SW480 (cell line): ENCODE measurements around the gene UACA.
"Not testable (repeated sequence)": the region's sequence is repeated elsewhere in the genome, so short reads cannot be mapped to it uniquely, and the experiment has no call there.

Source experiments
- DNase-seq: peaks from one replicate; pipeline ENCODE4 v3.0.0-alpha.2; 2016; ENCODE audit warnings: low spot score

Gene UACA

GRCh38 chr15:70763120-70763949 lies at the start of gene UACA:
Gene UACA, minus strand, starts transcription at chr15:70763558. Its CDS starts 151 bp downstream, at chr15:70763407.
- peak; percentile 96 for DNase-seq

- peak; percentile 86 for DNase-seq
Observed at GRCh38 chr15:70812827-70813364, 49.5 kb upstream of the UACA start.

- DNase-seq: no peak
Observed at GRCh38 chr15:70810916-70811578, 47.7 kb upstream of the UACA start.

- DNase-seq: no peak
Observed at GRCh38 chr15:70806992-70807712, 43.8 kb upstream of the UACA start.

GRCh38 chr15:70804388-70804787 lies 41.0 kb upstream of the UACA start:
- DNase-seq: not testable (repeated sequence)

GRCh38 chr15:70802629-70803028 lies 39.3 kb upstream of the UACA start:
- DNase-seq: no peak

- DNase-seq: no peak
Observed at GRCh38 chr15:70801109-70801508, 37.8 kb upstream of the UACA start.

GRCh38 chr15:70799667-70800450 lies 36.5 kb upstream of the UACA start:
- DNase-seq: no peak

GRCh38 chr15:70797464-70797863 lies 34.1 kb upstream of the UACA start:
- no peak for DNase-seq

- no peak for DNase-seq
Observed at GRCh38 chr15:70796516-70797310, 33.4 kb upstream of the UACA start.

GRCh38 chr15:70795311-70795665 lies 31.9 kb upstream of the UACA start:
- peak; percentile 89 for DNase-seq

GRCh38 chr15:70794596-70795310 lies 31.4 kb upstream of the UACA start:
- peak; percentile 36 for DNase-seq

- DNase-seq: no peak
Observed at GRCh38 chr15:70793694-70794093, 30.3 kb upstream of the UACA start.

GRCh38 chr15:70792171-70792573 lies 28.8 kb upstream of the UACA start:
- peak; percentile 69 for DNase-seq

- DNase-seq: no peak
Observed at GRCh38 chr15:70791259-70791658, 27.9 kb upstream of the UACA start.

GRCh38 chr15:70789213-70789612 lies 25.9 kb upstream of the UACA start:
- DNase-seq: no peak

GRCh38 chr15:70788114-70789049 lies 25.0 kb upstream of the UACA start:
- DNase-seq: peak; percentile 88

- no peak for DNase-seq
Observed at GRCh38 chr15:70786996-70787395, 23.6 kb upstream of the UACA start.

- peak; percentile 50 for DNase-seq
Observed at GRCh38 chr15:70783610-70784022, 20.3 kb upstream of the UACA start.
